ENCODE data around the gene ERC1.
"Not testable (repeated sequence)": the region's sequence is repeated elsewhere in the genome, so short reads cannot be mapped to it uniquely, and the experiment has no call there.

The ERC1 gene

DNA sequence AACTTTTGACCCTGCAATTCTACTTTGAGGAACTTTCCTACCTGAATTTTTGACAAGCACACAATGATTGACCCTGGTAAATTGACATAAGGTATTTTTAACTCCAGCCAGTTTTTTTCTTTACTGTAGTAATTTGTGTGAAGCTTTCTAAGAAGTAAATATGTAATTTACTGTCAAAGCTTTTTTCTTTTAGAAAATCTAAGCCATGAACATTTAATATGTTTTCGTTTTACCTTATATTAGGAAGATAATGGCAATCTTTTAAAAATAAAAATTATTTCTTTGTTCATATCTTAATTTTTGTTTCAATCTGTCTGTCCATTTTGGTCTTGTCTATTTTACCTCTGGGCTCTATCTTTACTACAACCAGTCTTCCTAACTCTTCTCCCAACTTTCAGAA is 323.5 kb downstream of the ERC1 start:
- no peak for DNase-seq
- in situ Hi-C loops (cut with HindIII; ENCODE audit: low pct_ligation_motif_present, low pct_unique_long_range_greater_than_20kb, low sequenced_read_pairs), result no loop called here

- in situ Hi-C loops (cut with HindIII; ENCODE audit: low pct_ligation_motif_present, low pct_unique_long_range_greater_than_20kb, low sequenced_read_pairs); DNase-seq: not testable (repeated sequence)
Observed at GRCh38 chr12:1316991-1317390, 326.0 kb downstream of the ERC1 start.

DNA sequence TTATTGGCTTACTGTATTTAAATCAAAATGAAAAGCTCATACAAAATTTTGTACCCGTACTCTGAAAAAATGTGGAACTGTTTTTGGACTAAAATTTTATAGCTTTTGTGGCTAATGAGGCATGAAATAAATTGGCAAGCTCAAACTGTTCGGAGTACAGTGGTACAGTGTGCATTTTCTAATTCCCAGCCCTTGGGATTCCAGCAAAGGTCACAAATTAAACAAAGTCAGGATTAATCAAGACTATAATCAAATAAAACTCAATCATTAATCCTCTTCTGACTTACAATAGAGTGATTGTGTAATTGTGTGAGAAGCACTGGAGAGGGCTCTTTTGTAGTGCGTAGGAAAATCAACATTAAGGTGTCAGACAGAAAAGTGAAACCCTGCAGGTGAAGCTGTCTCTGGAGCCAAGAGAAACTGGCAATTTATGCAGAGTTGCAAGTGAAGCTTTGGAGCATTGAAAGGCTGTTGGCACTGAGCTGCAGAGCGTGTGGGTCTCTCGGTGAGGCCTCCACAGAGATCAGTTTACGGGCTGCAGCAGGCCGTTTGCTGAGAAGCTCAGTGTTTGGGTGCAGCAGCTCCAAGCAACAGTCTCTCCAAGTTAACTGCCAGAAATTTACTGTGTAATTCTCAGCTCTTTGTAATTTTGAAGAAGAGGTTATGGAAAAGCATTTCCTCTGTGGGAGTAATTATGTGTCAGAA is 327.5 kb downstream of the ERC1 start:
- in situ Hi-C loops (cut with HindIII; ENCODE audit: low pct_ligation_motif_present, low pct_unique_long_range_greater_than_20kb, low sequenced_read_pairs), result no loop called here
- DNase-seq, result peak; percentile 45

GRCh38 chr12:1319212-1319611 is 328.2 kb downstream of the ERC1 start:
- DNase-seq, result peak; percentile 15
- in situ Hi-C loops (cut with HindIII; ENCODE audit: low pct_ligation_motif_present, low pct_unique_long_range_greater_than_20kb, low sequenced_read_pairs), result no loop called here

- DNase-seq, result no peak
- in situ Hi-C loops (cut with HindIII; ENCODE audit: low pct_ligation_motif_present, low pct_unique_long_range_greater_than_20kb, low sequenced_read_pairs), result no loop called here
Observed at GRCh38 chr12:1320021-1320420, 329.0 kb downstream of the ERC1 start.

DNA sequence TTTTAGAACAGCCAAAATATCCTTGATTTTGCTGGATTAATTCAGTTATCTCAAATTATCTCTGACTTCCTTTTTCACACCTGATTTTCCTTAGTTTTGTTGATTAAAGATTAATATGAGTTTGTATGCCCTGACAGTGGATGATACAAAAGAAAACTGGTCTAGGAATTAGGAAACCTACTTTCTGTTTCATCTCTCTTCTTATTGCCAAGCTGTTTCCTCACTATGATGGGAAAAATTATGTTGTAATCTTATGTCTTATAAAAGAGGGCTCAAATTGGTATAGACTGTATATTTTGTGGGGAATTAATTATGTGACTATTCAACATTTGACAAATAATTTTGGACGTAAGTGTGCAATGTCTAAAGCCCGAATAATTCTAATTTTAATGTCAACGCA is 331.8 kb downstream of the ERC1 start:
- in situ Hi-C loops (cut with HindIII; ENCODE audit: low pct_ligation_motif_present, low pct_unique_long_range_greater_than_20kb, low sequenced_read_pairs), result no loop called here
- no peak for DNase-seq

GRCh38 chr12:1324099-1324498 is 333.1 kb downstream of the ERC1 start:
- no peak for DNase-seq
- in situ Hi-C loops (cut with HindIII; ENCODE audit: low pct_ligation_motif_present, low pct_unique_long_range_greater_than_20kb, low sequenced_read_pairs), result no loop called here

GRCh38 chr12:1324910-1325309 is 333.9 kb downstream of the ERC1 start:
- DNase-seq, result no peak
- in situ Hi-C loops (cut with HindIII; ENCODE audit: low pct_ligation_motif_present, low pct_unique_long_range_greater_than_20kb, low sequenced_read_pairs), result no loop called here

DNA sequence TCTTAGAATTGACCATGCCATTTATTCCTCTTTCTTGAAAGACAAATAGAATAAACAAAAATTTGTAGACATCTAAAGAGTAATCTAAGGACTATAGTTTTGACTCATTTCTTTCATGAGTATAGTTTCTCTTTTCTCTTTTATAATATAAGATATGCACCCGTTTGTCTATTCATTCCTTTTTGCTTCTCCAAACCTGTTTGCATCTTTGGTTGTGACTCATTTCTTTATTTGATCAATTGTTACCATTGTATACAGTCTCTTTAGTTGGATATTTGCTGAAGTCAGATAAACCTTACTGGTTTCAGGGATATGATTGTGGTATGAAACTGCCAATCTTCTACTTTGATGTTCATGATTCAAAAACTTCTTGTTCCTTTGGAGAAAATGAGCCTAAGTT is 334.6 kb downstream of the ERC1 start:
- in situ Hi-C loops (cut with HindIII; ENCODE audit: low pct_ligation_motif_present, low pct_unique_long_range_greater_than_20kb, low sequenced_read_pairs), result no loop called here
- DNase-seq, result no peak

DNA sequence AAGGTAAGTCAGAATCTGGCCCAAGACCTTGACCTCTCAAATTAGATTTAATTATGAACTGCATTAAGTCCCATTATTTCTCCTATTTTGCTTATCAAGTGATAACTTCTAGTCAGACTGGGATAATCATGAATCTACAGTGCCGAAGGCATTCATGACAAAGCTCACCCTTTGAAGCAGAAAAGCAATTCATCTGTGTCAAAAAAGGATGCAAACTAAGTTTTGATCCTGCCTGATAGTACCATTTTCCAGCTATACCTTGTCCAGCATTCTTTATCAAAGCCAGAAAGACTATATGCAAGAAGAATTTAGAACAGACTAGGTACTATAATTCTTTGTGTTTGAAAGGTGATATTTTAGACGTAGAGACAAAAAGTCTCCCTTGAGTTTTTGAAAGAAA is 335.2 kb downstream of the ERC1 start:
- in situ Hi-C loops (cut with HindIII; ENCODE audit: low pct_ligation_motif_present, low pct_unique_long_range_greater_than_20kb, low sequenced_read_pairs), result no loop called here
- DNase-seq, result no peak

DNA sequence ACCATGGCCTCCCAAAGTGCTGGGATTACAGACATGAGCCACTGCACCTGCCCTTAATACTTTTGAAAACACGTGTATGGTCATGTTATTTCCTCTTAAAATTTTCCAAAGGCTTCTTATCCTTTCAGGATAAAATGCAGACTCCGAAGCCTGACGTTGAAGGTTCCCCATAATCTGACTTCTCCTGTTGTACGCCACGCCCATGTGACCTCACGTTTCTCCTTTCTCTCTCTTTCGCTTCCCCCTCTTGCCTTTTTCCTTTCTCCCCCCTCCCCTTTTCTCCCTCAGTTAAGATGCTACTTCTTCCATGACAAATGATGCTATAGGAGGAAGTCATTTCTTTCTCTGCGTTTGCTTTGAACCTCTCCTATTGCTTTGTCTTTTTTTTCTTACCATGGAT is 337.4 kb downstream of the ERC1 start:
- in situ Hi-C loops (cut with HindIII; ENCODE audit: low pct_ligation_motif_present, low pct_unique_long_range_greater_than_20kb, low sequenced_read_pairs), result no loop called here
- DNase-seq, result no peak

DNA sequence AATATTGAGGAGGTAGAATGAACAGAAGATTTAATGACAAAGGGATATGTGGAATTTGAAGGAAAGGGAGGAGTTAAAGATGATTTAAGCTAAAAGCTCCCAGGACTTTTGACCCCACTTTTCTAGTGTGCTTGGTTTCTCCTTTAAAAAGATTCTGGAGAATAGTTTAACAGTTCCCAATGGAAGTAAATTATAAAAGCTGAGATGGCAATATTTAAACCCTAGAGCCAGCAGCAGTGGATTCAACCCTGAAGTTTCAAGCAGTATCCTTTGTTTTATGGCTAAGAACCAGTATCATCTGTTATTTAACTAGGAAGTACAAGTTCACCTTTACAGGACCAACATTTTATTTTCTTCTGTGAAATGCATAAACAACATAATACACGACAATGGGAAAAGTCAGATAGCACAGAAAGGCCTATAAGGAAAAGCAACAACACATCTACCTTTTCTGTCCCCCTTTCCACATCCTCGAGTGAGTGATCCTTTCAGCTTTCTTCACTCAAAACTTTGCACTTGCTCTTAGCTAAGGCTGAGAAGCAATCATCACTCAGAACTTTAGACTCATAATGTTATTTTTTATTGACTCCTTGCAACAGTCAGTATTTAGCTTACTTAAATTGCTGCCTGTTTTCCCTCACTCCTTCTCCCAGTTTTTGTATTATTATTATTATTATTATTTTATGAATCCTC is 338.9 kb downstream of the ERC1 start:
- in situ Hi-C loops (cut with HindIII; ENCODE audit: low pct_ligation_motif_present, low pct_unique_long_range_greater_than_20kb, low sequenced_read_pairs), result no loop called here
- DNase-seq, result no peak

- no peak for DNase-seq
- in situ Hi-C loops (cut with HindIII; ENCODE audit: low pct_ligation_motif_present, low pct_unique_long_range_greater_than_20kb, low sequenced_read_pairs), result no loop called here
Observed at GRCh38 chr12:1330477-1330827, 339.4 kb downstream of the ERC1 start.

GRCh38 chr12:1332327-1332726 is 341.3 kb downstream of the ERC1 start:
- no peak for DNase-seq
- in situ Hi-C loops (cut with HindIII; ENCODE audit: low pct_ligation_motif_present, low pct_unique_long_range_greater_than_20kb, low sequenced_read_pairs), result no loop called here

DNA sequence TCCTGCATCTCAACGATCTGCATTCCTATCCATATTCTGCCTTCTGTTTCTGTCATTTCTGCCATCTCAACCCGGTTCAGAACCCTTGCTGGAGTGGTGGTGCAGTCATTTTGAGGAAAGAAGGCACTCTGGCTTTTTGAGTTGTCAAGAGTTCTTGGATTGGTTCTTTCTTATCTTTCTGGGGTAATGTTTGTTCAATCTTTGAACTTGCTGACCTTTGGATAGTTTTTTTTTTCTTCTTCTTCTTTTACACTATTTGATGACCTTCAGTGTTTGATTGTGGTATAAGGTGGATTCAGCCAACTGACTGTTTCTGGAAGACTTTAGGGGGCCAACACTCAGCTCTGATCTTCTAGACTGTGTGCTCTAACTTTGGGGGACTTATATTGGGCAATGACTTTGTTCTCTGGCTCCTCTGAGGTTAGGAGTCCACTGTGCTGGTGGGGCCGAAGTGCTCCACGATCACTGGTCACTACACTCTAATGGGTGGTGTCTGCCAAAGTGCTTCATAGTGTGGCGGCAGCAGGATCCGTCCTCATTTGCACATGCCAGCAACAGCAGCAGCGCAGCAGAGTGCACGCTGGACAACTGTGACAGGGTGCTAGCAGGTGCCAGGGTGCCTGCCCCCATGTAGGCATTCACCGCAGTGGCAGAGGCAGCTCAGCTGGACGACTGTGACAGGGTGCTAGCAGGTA is 347.6 kb downstream of the ERC1 start:
- in situ Hi-C loops (cut with HindIII; ENCODE audit: low pct_ligation_motif_present, low pct_unique_long_range_greater_than_20kb, low sequenced_read_pairs), result no loop called here
- DNase-seq, result no peak

DNA sequence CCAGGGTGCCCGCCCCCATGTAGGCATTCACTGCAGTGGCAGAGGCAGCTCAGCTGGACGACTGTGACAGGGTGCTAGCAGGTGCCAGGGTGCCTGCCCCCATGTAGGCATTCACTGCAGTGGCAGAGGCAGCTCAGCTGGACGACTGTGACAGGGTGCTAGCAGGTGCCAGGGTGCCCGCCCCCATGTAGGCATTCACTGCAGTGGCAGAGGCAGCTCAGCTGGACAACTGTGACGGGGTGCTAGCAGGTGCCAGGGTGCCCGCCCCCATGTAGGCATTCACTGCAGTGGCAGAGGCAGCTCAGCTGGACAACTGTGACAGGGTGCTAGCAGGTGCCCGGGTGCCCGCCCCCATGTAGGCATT is 348.1 kb downstream of the ERC1 start:
- in situ Hi-C loops (cut with HindIII; ENCODE audit: low pct_ligation_motif_present, low pct_unique_long_range_greater_than_20kb, low sequenced_read_pairs); DNase-seq: not testable (repeated sequence)

- no peak for DNase-seq
- in situ Hi-C loops (cut with HindIII; ENCODE audit: low pct_ligation_motif_present, low pct_unique_long_range_greater_than_20kb, low sequenced_read_pairs), result no loop called here
Observed at GRCh38 chr12:1339618-1340319, 348.7 kb downstream of the ERC1 start.

GRCh38 chr12:1341270-1341669 is 350.2 kb downstream of the ERC1 start:
- in situ Hi-C loops (cut with HindIII; ENCODE audit: low pct_ligation_motif_present, low pct_unique_long_range_greater_than_20kb, low sequenced_read_pairs); DNase-seq: not testable (repeated sequence)

DNA sequence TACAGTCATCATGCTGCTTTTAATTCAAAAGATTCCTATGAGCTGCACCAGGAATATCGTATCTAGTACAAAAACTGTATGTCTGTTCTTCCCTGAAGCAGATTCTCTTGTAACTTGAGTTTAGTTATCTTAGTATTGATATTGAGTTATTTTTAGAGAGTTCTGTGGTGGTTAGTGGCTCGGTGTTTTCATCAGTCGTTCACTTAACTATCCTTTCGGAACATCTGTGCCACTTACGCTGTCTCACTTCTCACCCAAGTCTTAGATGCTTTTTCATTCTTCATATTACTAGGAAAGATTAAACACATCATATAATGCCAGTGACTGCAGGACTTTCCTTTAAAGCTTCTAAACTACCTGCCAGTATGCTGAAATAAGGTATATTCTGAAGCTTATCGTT is 352.4 kb downstream of the ERC1 start:
- DNase-seq, result no peak
- in situ Hi-C loops (cut with HindIII; ENCODE audit: low pct_ligation_motif_present, low pct_unique_long_range_greater_than_20kb, low sequenced_read_pairs), result no loop called here

All from ACHN (cell line).